GM12878 (cell line): Measurements from ENCODE around the gene AHCYL2. TPM values are rescaled to one million over a fixed set of nuclear protein-coding genes. Genes with fewer than 3 reads are reported as not detected.

Experiments used
- ATAC-seq: fragments of 200-7000 bp; cut with Tn5 transposase; 3 replicates; pipeline ENCODE4 v1.9.1; 2020; ENCODE audit warnings: mild to moderate bottlenecking, moderate library complexity
- BruUV-seq: library from RNA; stranded (reverse); fragments of 400-500 nt; replicated peaks from 2 replicates; lab custom pipeline; 2021; lab: Mats Ljungman, UMichigan
- CTCF ChIA-PET: fragments of 300-600 bp; sonication (Branson Sonifier 250); formaldehyde crosslinking; extraction: SDS; loops from one replicate; lab custom pipeline; 2021; ENCODE audit warnings: inconsistent platforms; lab: Yijun Ruan, JAX
- POLR2A ChIA-PET: fragments of 350-600 bp; formaldehyde crosslinking; extraction: SDS; loops from one replicate; lab custom pipeline; 2021; ENCODE audit warnings: inconsistent platforms; lab: Charles Lee
- RAD21 ChIA-PET: fragments of 300-600 bp; sonication (Branson Sonifier 250); formaldehyde crosslinking; loops from one replicate; lab custom pipeline; 2023; ENCODE audit warnings: antibody characterized with exemption; ENCODE audit not compliant: unreplicated experiment; lab: Charles Lee
- SMC1A ChIA-PET: fragments of 300-600 bp; sonication (Branson Sonifier 250); formaldehyde crosslinking; loops from one replicate; lab custom pipeline; 2023; ENCODE audit not compliant: unreplicated experiment, uncharacterized antibody; lab: Charles Lee
- DNase-seq: peaks from one replicate; pipeline ENCODE4 v3.0.0-alpha.2; 2011; ENCODE audit warnings: low read depth, low spot score
- FAIRE-seq: peaks from 3 replicates; lab custom pipeline; 2011; peaks lifted over from hg19 to GRCh38; lab: Jason Lieb, UNC
- H2AFZ ChIP-seq: 2 replicates; pipeline ENCODE4 v1.6.0; 2011; ENCODE audit warnings: low read depth, low read length, control low read depth; ENCODE audit not compliant: control insufficient read depth
- H3K27ac ChIP-seq: 2 replicates; pipeline ENCODE4 v1.5.1; 2011; ENCODE audit warnings: control low read depth; ENCODE audit not compliant: control insufficient read depth, insufficient read depth
- H3K27me3 ChIP-seq, 2 experiments: replicated peaks in 1 of 2; 2 replicates each; pipeline versions ENCODE4 v1.6.0 to v1.6.1; 2011; ENCODE audit warnings: low read length in 1 of 2; ENCODE audit not compliant: control insufficient read depth in 2 of 2, insufficient read depth in 2 of 2
- H3K36me3 ChIP-seq, 2 experiments: 2 replicates each; pipeline ENCODE4 v1.5.1; 2011; ENCODE audit warnings: low read length in 1 of 2; ENCODE audit not compliant: control insufficient read depth in 2 of 2, insufficient read depth in 2 of 2
- H3K4me1 ChIP-seq: 2 replicates; pipeline ENCODE4 v1.6.1; 2011; ENCODE audit warnings: mild to moderate bottlenecking, low read length, moderate library complexity, mixed read lengths; ENCODE audit not compliant: control insufficient read depth, insufficient read depth
- H3K4me2 ChIP-seq: 2 replicates; pipeline ENCODE4 v1.6.0; 2011; ENCODE audit warnings: control low read depth; ENCODE audit not compliant: control insufficient read depth, insufficient read depth
- H3K4me3 ChIP-seq: fragments of 200-600 bp; sonication (generic); 2 replicates; pipeline ENCODE4 v1.5.1; 2016
- H3K79me2 ChIP-seq: 2 replicates; pipeline ENCODE4 v1.6.0; 2011; ENCODE audit warnings: low read length; ENCODE audit not compliant: control insufficient read depth, insufficient read depth
- H3K9ac ChIP-seq: 2 replicates; pipeline ENCODE4 v1.8.0; 2011; ENCODE audit warnings: low read length, control low read depth, mixed read lengths; ENCODE audit not compliant: control insufficient read depth, insufficient read depth
- H3K9me3 ChIP-seq: replicated peaks from 3 replicates; pipeline ENCODE4 v1.5.1; 2011; ENCODE audit warnings: mild to moderate bottlenecking, low read length; ENCODE audit not compliant: control insufficient read depth, insufficient read depth
- H4K20me1 ChIP-seq: 2 replicates; pipeline ENCODE4 v1.6.0; 2011; ENCODE audit not compliant: control insufficient read depth, insufficient read depth
- BCLAF1 ChIP-seq: fragments of 450-650 bp; IDR thresholded peaks from 2 replicates; pipeline ENCODE4 v1.6.1; 2017; ENCODE audit warnings: antibody characterized with exemption, mild to moderate bottlenecking, moderate library complexity
- BHLHE40 ChIP-seq, 2 experiments: fragments of 450-650 bp in 1 of 2; IDR thresholded peaks; 2 replicates each; pipeline ENCODE4 v1.6.1; 2011 to 2017; ENCODE audit warnings: low read depth in 2 of 2, borderline replicate concordance in 1 of 2, improper control_type of control experiment in 1 of 2, low read length in 1 of 2, mild to moderate bottlenecking in 1 of 2
- CHD1 ChIP-seq: IDR thresholded peaks from 2 replicates; pipeline ENCODE4 v1.6.1; 2012; ENCODE audit warnings: low read depth, low read length, improper control_type of control experiment
- FOXK2 ChIP-seq: fragments of 450-650 bp; IDR thresholded peaks from 2 replicates; pipeline ENCODE4 v1.6.1; 2017; ENCODE audit warnings: mild to moderate bottlenecking, moderate library complexity
- IRF4 ChIP-seq: IDR thresholded peaks from 2 replicates; pipeline ENCODE4 v1.6.1; 2011; ENCODE audit warnings: low read depth, low read length
- POLR2AphosphoS2 ChIP-seq: IDR thresholded peaks from 2 replicates; pipeline ENCODE4 v1.6.1; 2011; ENCODE audit warnings: low read depth, mild to moderate bottlenecking, low read length, improper control_type of control experiment, moderate library complexity
- SMARCA5 ChIP-seq: fragments of 450-650 bp; IDR thresholded peaks from 2 replicates; pipeline ENCODE4 v1.6.1; 2017; ENCODE audit warnings: mild to moderate bottlenecking
- WGBS: methylation state at CpG from one replicate; pipeline ENCODE4 v1.1.6; 2016; ENCODE audit warnings: low lambda C conversion rate; ENCODE audit not compliant: insufficient replicate concordance, insufficient coverage; ENCODE audit errors: missing lambda C conversion rate; 5-methylcytosine and 5-hydroxymethylcytosine counted together
- in situ Hi-C: fragments of 300-500 bp; cut with MboI; formaldehyde crosslinking; loops from 9 replicates; pipeline ENCODE4 v1.14.3; 2018; ENCODE audit warnings: mixed read lengths
- intact Hi-C: fragments of 100-400 bp; cut with micrococcal nuclease; formaldehyde crosslinking; loops from one replicate; pipeline ENCODE4 v1.14.2; 2022; ENCODE audit not compliant: unreplicated experiment
- polyA plus RNA-seq, 11 experiments: library from polyadenylated mRNA; depleted of rRNA in 4 of 11; unstranded in 6 of 11; stranded (reverse) in 5 of 11; fragments of >200 nt; fragmentation: Nextera tagmentation in 4 of 11; fragmentation: Illumina TruSeq in 1 of 11; extraction: Ambion mirVana in 4 of 11; extraction: Trizol in 1 of 11; gene quantifications; 1 replicate in 1 of 11; 2 replicates in 10 of 11; pipeline versions ENCODE4 v1.2.1 to v1.2.3, GENCODE V29; 2011 to 2016; ENCODE audit warnings: inconsistent platforms in 2 of 11, missing spikeins in 2 of 11, low read depth in 1 of 11
- total RNA-seq, 4 experiments: library from RNA; depleted of rRNA in 3 of 4; stranded (reverse); fragments of >200 nt in 3 of 4; fragmentation: Illumina TruSeq in 1 of 4; extraction: Trizol in 1 of 4; gene quantifications; 2 replicates each; pipeline versions ENCODE4 v1.2.1 to v1.2.3, GENCODE V29; 2013 to 2021

The AHCYL2 gene
- total and polyA plus RNA-seq, 10 of the 15 experiments (the other 5 are each of a cell fraction or from before 2014, with no cell fraction given) = 1.7 to 29.1 (median 5.4) TPM

GRCh38 chr7:129470411-129470810, 245.6 kb downstream of the AHCYL2 start:
- no TSS peak for BruUV-seq
- Histone ChIP-seq H3K27me3 (no peaks in the 10 kb centered on the region), H3K79me2 (no peaks in the 10 kb centered on the region), H3K36me3 (no peaks in the 10 kb centered on the region), H2AFZ (no peak overlapping the region), H3K9me3 (no peaks in the 10 kb centered on the region), H3K9ac (no peak overlapping the region), H3K4me3 (no peak overlapping the region), H4K20me1 (no peaks in the 10 kb centered on the region), H3K4me2 (no peak overlapping the region), H3K4me1 (no peaks in the 10 kb centered on the region), H3K27ac (no peak overlapping the region)
- ChIA-PET POLR2A (interaction anchor here (1.4 kb wide), 1 partner anchor 68 kb away, joined by 4 read pairs; no protein-coding TSS in a partner anchor), RAD21 (interaction anchor here (0.9 to 7.0 kb wide), 10 partner anchors 8 to 252 kb away, joined by 3 to 90 read pairs (median 13); partner anchors contain the start of gene STRIP2), SMC1A (interaction anchor here (0.9 to 11.7 kb wide), 12 partner anchors 17 to 252 kb away, joined by 3 to 165 read pairs (median 6); partner anchors contain the start of gene STRIP2), CTCF (interaction anchor here (0.9 to 9.1 kb wide), 15 partner anchors 14 to 540 kb away, joined by 3 to 134 read pairs (median 5); no protein-coding TSS in a partner anchor)
- WGBS = 100% methylated on average over 1 of the region's 1 CpG
- TF ChIP-seq BCLAF1 (no peak), CHD1 (no peak), SMARCA5 (no peak), FOXK2 (no peak), BHLHE40 (IDR thresholded peaks at IDR 0.05; ENCODE audit: borderline replicate concordance in 1 of 2, low read depth in 2 of 2, low read length in 1 of 2) (no peak), POLR2AphosphoS2 (no peak), IRF4 (no peak)
- intact Hi-C loops (loop anchor here (10.0 kb wide), 1 partner anchor 354 kb away; no protein-coding TSS in a partner anchor), in situ Hi-C loops (no loop called here)
- FAIRE-seq = no peak
- no peak for DNase-seq
- no peak for ATAC-seq
